ENCODE results near the gene UTP4.
"Not testable (repeated sequence)": the region's sequence is repeated elsewhere in the genome, so short reads cannot be mapped to it uniquely, and the experiment has no call there.

Gene UTP4

DNA sequence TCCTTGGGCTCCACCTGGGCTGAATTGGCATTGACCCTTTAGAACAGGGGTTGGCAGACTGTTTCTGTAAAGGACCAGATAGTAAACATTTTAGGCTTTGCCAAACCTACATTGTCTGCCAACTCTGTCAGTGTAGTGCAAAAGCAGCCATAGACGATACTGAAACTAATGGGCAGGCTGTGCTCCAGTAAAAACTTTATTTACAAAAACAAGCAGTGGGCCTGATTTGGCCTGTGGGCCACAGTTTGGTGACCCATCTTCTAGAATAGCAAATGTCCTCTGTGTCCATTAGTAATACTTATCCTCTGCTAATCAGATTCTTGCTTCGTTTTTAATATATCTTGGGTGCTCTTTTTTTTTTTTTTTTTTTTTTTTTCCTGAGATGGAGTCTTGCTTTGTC lies 6.2 kb downstream of the UTP4 start:
- H3K79me2 ChIP-seq (ENCODE audit: insufficient read depth, low read length) = peaks cover 69% of the 10 kb centered on the region
- no peak for ATAC-seq (ENCODE audit: insufficient read depth, low read depth)

GRCh38 chr16:69139464-69139863 lies 7.0 kb downstream of the UTP4 start:
- not testable (repeated sequence) for H2AFZ ChIP-seq (ENCODE audit: low read depth, low read length); H3K4me2 ChIP-seq (ENCODE audit: insufficient read depth, low read length); H3K4me3 ChIP-seq (ENCODE audit: low read depth in 1 of 2, low read length in 2 of 2); DNase-seq; H3K9ac ChIP-seq (ENCODE audit: low read depth, low read length); H3K9me3 ChIP-seq (ENCODE audit: insufficient read depth, low read length, severe bottlenecking); ATAC-seq (ENCODE audit: insufficient read depth, low read depth); H3K27me3 ChIP-seq (ENCODE audit: insufficient read depth, low read length, poor library complexity); H3K27ac ChIP-seq (ENCODE audit: low read length)
- Histone ChIP-seq H3K79me2 (ENCODE audit: insufficient read depth, low read length) (peaks cover 63% of the 10 kb centered on the region), H4K20me1 (ENCODE audit: insufficient read depth, low read length) (peaks cover 15% of the 10 kb centered on the region; the same call in 1 of the 2 replicates), H3K4me1 (ENCODE audit: insufficient read depth, low read length) (peaks cover 10% of the 10 kb centered on the region; the same call in 1 of the 2 replicates), H3K36me3 (ENCODE audit: insufficient read depth, low read length) (peaks cover 80% of the 10 kb centered on the region)

More for the DNA sequence above, 6.2 kb downstream of the UTP4 start:
- no peak overlapping the region for H3K4me3 ChIP-seq (ENCODE audit: low read depth in 1 of 2, low read length in 2 of 2)
- no peaks in the 10 kb centered on the region for H3K9me3 ChIP-seq (ENCODE audit: insufficient read depth, low read length, severe bottlenecking)
- no peak overlapping the region for H3K4me2 ChIP-seq (ENCODE audit: insufficient read depth, low read length)
- peaks cover 19% of the 10 kb centered on the region for H3K4me1 ChIP-seq (ENCODE audit: insufficient read depth, low read length)
- H4K20me1 ChIP-seq (ENCODE audit: insufficient read depth, low read length) = peaks cover 21% of the 10 kb centered on the region; the same call in 1 of the 2 replicates
- TF ChIP-seq, protein P1, sequence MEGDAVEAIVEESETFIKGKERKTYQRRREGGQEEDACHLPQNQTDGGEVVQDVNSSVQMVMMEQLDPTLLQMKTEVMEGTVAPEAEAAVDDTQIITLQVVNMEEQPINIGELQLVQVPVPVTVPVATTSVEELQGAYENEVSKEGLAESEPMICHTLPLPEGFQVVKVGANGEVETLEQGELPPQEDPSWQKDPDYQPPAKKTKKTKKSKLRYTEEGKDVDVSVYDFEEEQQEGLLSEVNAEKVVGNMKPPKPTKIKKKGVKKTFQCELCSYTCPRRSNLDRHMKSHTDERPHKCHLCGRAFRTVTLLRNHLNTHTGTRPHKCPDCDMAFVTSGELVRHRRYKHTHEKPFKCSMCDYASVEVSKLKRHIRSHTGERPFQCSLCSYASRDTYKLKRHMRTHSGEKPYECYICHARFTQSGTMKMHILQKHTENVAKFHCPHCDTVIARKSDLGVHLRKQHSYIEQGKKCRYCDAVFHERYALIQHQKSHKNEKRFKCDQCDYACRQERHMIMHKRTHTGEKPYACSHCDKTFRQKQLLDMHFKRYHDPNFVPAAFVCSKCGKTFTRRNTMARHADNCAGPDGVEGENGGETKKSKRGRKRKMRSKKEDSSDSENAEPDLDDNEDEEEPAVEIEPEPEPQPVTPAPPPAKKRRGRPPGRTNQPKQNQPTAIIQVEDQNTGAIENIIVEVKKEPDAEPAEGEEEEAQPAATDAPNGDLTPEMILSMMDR (IDR thresholded peaks at IDR 0.05; ENCODE audit: borderline replicate concordance, extremely low read depth, low read length, poor library complexity, severe bottlenecking) = no peak
- no peak for TF ChIP-seq EZH2 (IDR thresholded peaks at IDR 0.05; ENCODE audit: borderline replicate concordance, low read depth, low read length, severe bottlenecking)
- H2AFZ ChIP-seq (ENCODE audit: low read depth, low read length) = no peak overlapping the region
- H3K27ac ChIP-seq (ENCODE audit: low read length) = no peak overlapping the region
- H3K36me3 ChIP-seq (ENCODE audit: insufficient read depth, low read length) = peaks cover 82% of the 10 kb centered on the region
- no peaks in the 10 kb centered on the region for H3K27me3 ChIP-seq (ENCODE audit: insufficient read depth, low read length, poor library complexity)
- no peak for DNase-seq
- no peak overlapping the region for H3K9ac ChIP-seq (ENCODE audit: low read depth, low read length)

DNA sequence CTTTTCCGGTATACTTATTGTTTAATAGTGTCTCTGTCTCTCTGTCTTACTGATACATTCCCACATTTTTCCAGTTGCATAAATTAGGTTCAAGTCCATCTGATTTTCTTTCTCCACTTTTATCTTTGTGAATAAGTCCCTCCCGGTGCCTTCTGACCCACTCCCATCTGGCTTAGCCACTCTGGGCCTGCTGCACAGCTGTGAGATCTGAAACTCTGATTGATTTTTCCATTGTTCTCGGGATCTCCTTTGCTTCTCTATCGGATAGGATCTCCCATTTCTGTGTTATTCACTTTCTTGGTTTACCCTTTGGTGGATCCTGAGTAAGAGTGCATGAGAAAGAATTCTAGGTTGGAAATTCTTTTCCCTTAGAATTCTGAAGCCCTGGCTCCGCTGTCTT lies 8.6 kb downstream of the UTP4 start:
- ATAC-seq (ENCODE audit: insufficient read depth, low read depth) = no peak
- H3K36me3 ChIP-seq (ENCODE audit: insufficient read depth, low read length) = peaks cover 90% of the 10 kb centered on the region
- peaks cover 52% of the 10 kb centered on the region for H3K79me2 ChIP-seq (ENCODE audit: insufficient read depth, low read length)
- no peaks in the 10 kb centered on the region for H3K27me3 ChIP-seq (ENCODE audit: insufficient read depth, low read length, poor library complexity)
- H3K9ac ChIP-seq (ENCODE audit: low read depth, low read length) = no peak overlapping the region
- H2AFZ ChIP-seq (ENCODE audit: low read depth, low read length) = no peak overlapping the region
- no peak for DNase-seq
- H3K27ac ChIP-seq (ENCODE audit: low read length) = no peak overlapping the region
- H3K4me3 ChIP-seq (ENCODE audit: low read depth in 1 of 2, low read length in 2 of 2) = no peak overlapping the region
- TF ChIP-seq, protein P1 (IDR thresholded peaks at IDR 0.05; ENCODE audit: borderline replicate concordance, extremely low read depth, low read length, poor library complexity, severe bottlenecking) = no peak
- no peak for TF ChIP-seq EZH2 (IDR thresholded peaks at IDR 0.05; ENCODE audit: borderline replicate concordance, low read depth, low read length, severe bottlenecking)
- H3K9me3 ChIP-seq (ENCODE audit: insufficient read depth, low read length, severe bottlenecking) = no peaks in the 10 kb centered on the region
- H4K20me1 ChIP-seq (ENCODE audit: insufficient read depth, low read length) = peaks cover 11% of the 10 kb centered on the region; the same call in 1 of the 2 replicates
- H3K4me2 ChIP-seq (ENCODE audit: insufficient read depth, low read length) = no peak overlapping the region
- H3K4me1 ChIP-seq (ENCODE audit: insufficient read depth, low read length) = no peaks in the 10 kb centered on the region; the same call in 1 of the 2 replicates

DNA sequence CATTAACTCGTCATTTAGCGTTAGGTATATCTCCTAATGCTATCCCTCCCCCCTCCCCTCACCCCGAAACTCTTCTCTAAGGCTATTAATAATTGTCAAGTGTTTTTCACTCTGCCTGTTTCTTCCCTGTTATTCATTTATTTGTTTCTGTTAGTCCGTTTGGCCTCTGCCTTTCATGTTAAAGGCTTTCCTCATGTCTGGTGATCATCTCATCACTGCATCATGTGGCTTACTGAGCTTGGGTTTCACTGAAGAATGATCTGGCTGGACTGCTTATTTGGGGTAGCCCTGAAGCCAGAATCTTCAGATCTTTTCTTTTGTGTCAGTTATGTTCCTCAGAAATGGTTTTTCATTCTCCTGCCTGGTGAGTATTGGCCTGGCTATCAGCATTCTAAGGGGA lies 9.5 kb downstream of the UTP4 start:
- no peak overlapping the region for H3K9ac ChIP-seq (ENCODE audit: low read depth, low read length)
- no peak for ATAC-seq (ENCODE audit: insufficient read depth, low read depth)
- no peaks in the 10 kb centered on the region for H3K4me1 ChIP-seq (ENCODE audit: insufficient read depth, low read length)
- peaks cover 44% of the 10 kb centered on the region for H3K79me2 ChIP-seq (ENCODE audit: insufficient read depth, low read length)
- no peak overlapping the region for H3K4me3 ChIP-seq (ENCODE audit: low read depth in 1 of 2, low read length in 2 of 2)
- no peaks in the 10 kb centered on the region for H3K9me3 ChIP-seq (ENCODE audit: insufficient read depth, low read length, severe bottlenecking)
- H3K27ac ChIP-seq (ENCODE audit: low read length) = no peak overlapping the region
- H3K36me3 ChIP-seq (ENCODE audit: insufficient read depth, low read length) = peaks cover 86% of the 10 kb centered on the region
- H3K27me3 ChIP-seq (ENCODE audit: insufficient read depth, low read length, poor library complexity) = no peaks in the 10 kb centered on the region
- H4K20me1 ChIP-seq (ENCODE audit: insufficient read depth, low read length) = peaks cover 10% of the 10 kb centered on the region; the same call in 1 of the 2 replicates
- H3K4me2 ChIP-seq (ENCODE audit: insufficient read depth, low read length) = no peak overlapping the region
- TF ChIP-seq, protein P1 (IDR thresholded peaks at IDR 0.05; ENCODE audit: borderline replicate concordance, extremely low read depth, low read length, poor library complexity, severe bottlenecking) = no peak
- no peak for TF ChIP-seq EZH2 (IDR thresholded peaks at IDR 0.05; ENCODE audit: borderline replicate concordance, low read depth, low read length, severe bottlenecking)
- DNase-seq = no peak
- H2AFZ ChIP-seq (ENCODE audit: low read depth, low read length) = no peak overlapping the region

All from DND-41 (cell line).